UCSD-AML1 (cell line): ENCODE measurements around the gene CRAMP1.
"Not testable (repeated sequence)": the region's sequence is repeated elsewhere in the genome, so short reads cannot be mapped to it uniquely, and the experiment has no call there.

Experiments used
- DNase-seq: peaks from one replicate; lab custom pipeline; 2025; ENCODE audit not compliant: unreplicated experiment; lab: John Stamatoyannopoulos, UW

Gene CRAMP1

GRCh38 chr16:1709356-1709755, 97.2 kb downstream of the CRAMP1 start:
- DNase-seq: no peak

GRCh38 chr16:1710811-1711507, 98.8 kb downstream of the CRAMP1 start:
- DNase-seq: no peak

GRCh38 chr16:1712791-1713261, 100.7 kb downstream of the CRAMP1 start:
- no peak for DNase-seq

GRCh38 chr16:1713331-1713730, 101.2 kb downstream of the CRAMP1 start:
- DNase-seq: no peak

DNA sequence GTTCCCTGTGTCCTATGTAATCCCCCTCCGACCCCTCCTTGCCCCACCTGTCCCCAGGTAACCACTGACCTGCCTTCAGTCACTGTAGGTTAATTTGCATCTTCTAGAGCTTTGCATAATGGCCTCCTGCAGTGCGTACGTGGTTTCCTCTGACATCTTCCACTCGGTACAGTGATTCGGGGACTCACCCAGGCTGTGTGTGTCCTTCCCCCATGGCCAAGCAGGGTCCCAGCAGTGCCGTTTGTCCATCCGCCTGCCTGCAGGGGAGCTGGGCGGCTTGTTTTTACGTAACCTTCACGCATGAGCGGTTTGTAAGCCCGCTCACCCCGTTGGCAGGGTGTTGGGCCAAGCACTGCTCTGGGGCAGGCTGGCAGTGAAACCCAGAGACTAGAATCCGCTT, 101.8 kb downstream of the CRAMP1 start:
- no peak for DNase-seq

DNA sequence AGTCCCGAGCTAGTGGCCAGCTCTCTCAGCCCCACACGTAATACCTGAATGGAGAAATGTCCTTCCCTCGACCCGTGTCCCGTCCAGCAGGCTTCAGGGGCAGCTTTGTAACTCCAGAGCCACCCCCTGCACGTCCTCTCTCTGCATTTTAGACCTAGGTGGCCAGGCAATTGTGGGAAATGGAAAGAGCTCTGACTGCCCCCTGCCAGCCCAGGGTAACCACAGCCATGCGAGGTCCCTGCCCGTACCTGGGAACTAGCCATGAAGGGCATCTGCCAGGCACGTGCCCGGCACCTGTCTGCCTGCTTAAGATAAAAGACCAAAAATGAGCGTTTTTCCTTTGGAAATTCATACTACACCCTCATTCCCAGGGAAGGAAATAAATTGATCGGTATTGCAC, 103.1 kb downstream of the CRAMP1 start:
- DNase-seq: no peak

DNA sequence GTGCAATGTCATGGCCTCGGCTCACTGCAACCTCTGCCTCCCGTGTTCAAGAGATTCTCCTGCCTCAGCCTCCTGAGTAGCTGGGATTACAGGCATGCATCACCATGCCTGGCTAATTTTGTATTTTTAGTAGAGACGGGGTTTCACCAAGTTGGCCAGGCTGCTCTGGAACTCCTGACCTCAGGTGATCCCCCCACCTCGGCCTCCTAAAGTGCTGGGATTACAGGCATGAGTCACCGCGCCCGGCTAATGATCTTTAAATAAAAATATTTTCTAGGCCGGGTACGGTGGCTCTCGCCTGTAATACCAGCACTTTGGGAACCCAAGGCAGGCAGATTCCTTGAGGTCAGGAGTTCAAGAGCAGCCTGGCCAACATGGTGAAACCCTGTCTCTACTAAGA, 106.1 kb downstream of the CRAMP1 start:
- DNase-seq: not testable (repeated sequence)

GRCh38 chr16:1719559-1720229, 107.5 kb downstream of the CRAMP1 start:
- not testable (repeated sequence) for DNase-seq

- no peak for DNase-seq
Observed at GRCh38 chr16:1721372-1721771, 109.2 kb downstream of the CRAMP1 start.

DNA sequence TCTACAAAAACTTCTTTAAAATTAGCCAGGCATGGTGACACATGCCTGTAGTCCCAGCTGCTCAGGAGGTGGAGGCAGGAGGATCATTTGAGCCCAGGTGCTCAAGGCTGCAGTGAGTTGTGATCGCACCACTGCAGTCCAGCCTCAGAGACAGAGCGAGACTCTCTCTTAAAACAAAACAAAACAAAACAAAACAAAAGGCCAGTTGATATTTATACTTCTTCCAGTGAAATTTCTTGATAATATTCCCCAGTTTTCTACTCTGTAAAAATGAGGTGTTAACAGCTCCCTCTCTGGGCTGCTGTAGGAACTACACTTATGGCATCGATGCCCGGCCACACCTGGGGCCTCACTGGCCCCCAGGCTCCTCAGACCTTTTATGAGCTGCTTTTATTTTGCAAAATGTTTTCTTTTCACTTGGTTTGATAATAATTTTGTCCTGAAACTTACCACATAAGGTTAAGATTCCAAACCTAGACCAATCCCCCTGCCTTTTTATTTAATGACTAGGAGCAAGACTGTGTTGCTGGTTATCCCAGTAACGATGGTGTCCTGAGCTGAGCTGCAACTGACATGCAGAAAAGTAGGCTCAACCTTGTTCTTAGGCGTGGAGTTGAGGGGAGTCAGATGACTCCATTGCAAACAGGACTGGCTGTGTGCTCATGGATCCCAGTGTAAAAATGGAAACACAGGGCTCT, 111.4 kb downstream of the CRAMP1 start:
- peak; percentile 17 for DNase-seq

GRCh38 chr16:1724491-1724890, 112.3 kb downstream of the CRAMP1 start:
- DNase-seq: no peak

DNA sequence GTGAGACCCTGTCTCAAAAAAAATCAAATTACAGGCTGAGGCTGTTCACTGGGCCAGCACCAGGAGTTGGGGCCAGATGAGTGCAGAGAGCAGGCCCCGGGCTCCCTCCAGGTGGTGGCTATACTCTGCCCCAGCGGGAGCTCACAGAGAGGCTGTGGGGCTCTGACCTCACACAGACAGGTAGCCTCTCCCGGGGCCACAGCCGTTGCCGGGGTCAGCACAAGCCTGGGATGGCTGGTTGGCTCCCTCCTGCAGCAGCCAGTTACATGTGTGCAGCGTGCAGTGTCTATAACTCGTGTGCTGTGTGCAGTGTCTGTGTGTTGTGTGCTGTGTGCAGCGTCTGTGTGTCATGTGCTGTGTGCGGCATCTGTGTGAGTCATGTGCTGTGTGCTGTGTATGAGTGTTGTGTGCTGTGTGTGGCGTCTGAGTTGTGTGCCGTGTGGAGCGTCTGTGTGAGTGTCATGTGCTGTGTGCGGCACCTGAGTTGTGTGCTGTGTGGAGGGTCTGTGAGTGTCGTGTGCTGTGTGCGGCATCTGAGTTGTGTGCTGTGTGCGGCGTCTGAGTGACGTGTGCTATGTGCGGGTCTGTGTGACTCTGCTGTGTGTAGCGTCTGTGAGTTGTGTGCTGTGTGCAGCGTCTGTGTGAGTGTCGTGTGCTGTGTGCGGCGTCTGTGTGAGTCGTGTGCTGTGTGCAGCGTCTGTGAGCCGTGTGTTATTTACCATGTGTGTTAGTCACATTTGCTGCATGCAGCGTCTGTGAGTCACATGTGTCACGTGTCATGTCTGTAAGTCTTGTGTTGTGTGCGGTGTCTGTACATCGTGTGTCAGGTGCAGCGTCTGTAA, 114.7 kb downstream of the CRAMP1 start:
- no peak for DNase-seq
